Measurements from ENCODE around the gene NAA40.

GRCh38 chr11:63931876-63932275, 6.9 kb upstream of the NAA40 start:
- TF ChIP-seq SP2 (tag by site-specific recombination; IDR thresholded peaks at IDR 0.05), result no peak
- TF ChIP-seq REST (tag by site-specific recombination; IDR thresholded peaks at IDR 0.05), result no peak
- TF ChIP-seq ELK4 (IDR thresholded peaks at IDR 0.05; ENCODE audit: borderline replicate concordance, low read depth, low read length), result no peak
- TF ChIP-seq OVOL3 (tag by site-specific recombination; IDR thresholded peaks at IDR 0.05), result no peak
- TF ChIP-seq ZNF302 (tag by site-specific recombination; IDR thresholded peaks at IDR 0.05; ENCODE audit: low read depth), result no peak

Measured in HEK293 (cell line).